ENCODE data around the gene TLR3. TPM values are rescaled to one million over a fixed set of nuclear protein-coding genes. Genes with fewer than 3 reads are reported as not detected.

The TLR3 gene
- total RNA-seq, 1 donor: 11.6 TPM

- peak; percentile 72 for TF ChIP-seq CTCF (IDR thresholded peaks at IDR 0.05; ENCODE audit: insufficient read depth, low read length)
- H3K4me3 ChIP-seq (ENCODE audit: low read depth, low read length): peak overlapping the region; percentile 20
Measured at GRCh38 chr4:186137196-186137794, 68.3 kb downstream of the TLR3 start.

More at GRCh38 chr4:186137196-186137794, 68.3 kb downstream of the TLR3 start:
- peak; percentile 55 for DNase-seq (ENCODE audit: low read depth)

Small RNAs within 50 kb of the gene (small RNA-seq; reads per million reads assigned to genes)
- not detected for gene RF00322
- not detected for gene RNU4-64P

Other genes starting within 250 kb of the TLR3 start
- gene FAM149A, start 35.5 kb downstream of the TLR3 start, total RNA-seq (ENCODE audit: low replicate concordance): 10.8 and 15.6 TPM in 2 replicates
- gene CYP4V2, start 122.4 kb downstream of the TLR3 start, total RNA-seq (ENCODE audit: low replicate concordance): 40.4 and 76.0 TPM in 2 replicates
- gene KLKB1, start 158.4 kb downstream of the TLR3 start, total RNA-seq (ENCODE audit: low replicate concordance): 0.18 TPM in 1 of 2 replicates, not detected in the other
- gene F11, start 197.0 kb downstream of the TLR3 start, total RNA-seq (ENCODE audit: low replicate concordance): not detected in 2 replicates

Measured in fibroblast of the aortic adventitia (primary cell).